NCI-H146 (cell line): ENCODE data around the gene GRK1.
"Not testable (repeated sequence)": the region's sequence is repeated elsewhere in the genome, so short reads cannot be mapped to it uniquely, and the experiment has no call there.

Experiments used
- DNase-seq: peaks from one replicate; lab custom pipeline; 2025; lab: John Stamatoyannopoulos, UW

The GRK1 gene

GRCh38 chr13:113743366-113744195 lies 76.6 kb downstream of the GRK1 start:
- DNase-seq, result no peak

GRCh38 chr13:113744197-113745000 lies 77.4 kb downstream of the GRK1 start:
- peak; percentile 96 for DNase-seq

GRCh38 chr13:113745059-113745458 lies 78.0 kb downstream of the GRK1 start:
- no peak for DNase-seq

GRCh38 chr13:113745500-113746142 lies 78.6 kb downstream of the GRK1 start:
- not testable (repeated sequence) for DNase-seq

- DNase-seq, result no peak
Measured at GRCh38 chr13:113746143-113746525, 79.1 kb downstream of the GRK1 start.

GRCh38 chr13:113746671-113747070 lies 79.7 kb downstream of the GRK1 start:
- DNase-seq, result no peak

GRCh38 chr13:113747291-113747833 lies 80.3 kb downstream of the GRK1 start:
- no peak for DNase-seq

- no peak for DNase-seq
Measured at GRCh38 chr13:113748101-113748861, 81.3 kb downstream of the GRK1 start.

GRCh38 chr13:113748862-113749451 lies 81.9 kb downstream of the GRK1 start:
- DNase-seq, result no peak

- no peak for DNase-seq
Measured at GRCh38 chr13:113749507-113749906, 82.5 kb downstream of the GRK1 start.

- no peak for DNase-seq
Measured at GRCh38 chr13:113749967-113750366, 82.9 kb downstream of the GRK1 start.

- no peak for DNase-seq
Measured at GRCh38 chr13:113750554-113751399, 83.8 kb downstream of the GRK1 start.

GRCh38 chr13:113751491-113751890 lies 84.5 kb downstream of the GRK1 start:
- no peak for DNase-seq

- DNase-seq, result not testable (repeated sequence)
Measured at GRCh38 chr13:113752211-113752986, 85.4 kb downstream of the GRK1 start.

- no peak for DNase-seq
Measured at GRCh38 chr13:113753171-113753570, 86.2 kb downstream of the GRK1 start.

GRCh38 chr13:113754242-113754641 lies 87.2 kb downstream of the GRK1 start:
- DNase-seq, result no peak

GRCh38 chr13:113754691-113755090 lies 87.7 kb downstream of the GRK1 start:
- no peak for DNase-seq

GRCh38 chr13:113756441-113757097 lies 89.5 kb downstream of the GRK1 start:
- DNase-seq, result no peak
